Trophoblast cell (in vitro differentiated cells and primary cell): ENCODE measurements around the gene GDF7.

ENCODE experiments used
- DNase-seq, 2 donors: peaks; one replicate each; pipeline ENCODE4 v3.0.0-alpha.2; 2016
- H2AFZ ChIP-seq: 2 replicates; pipeline ENCODE4 v1.6.1; 2013; ENCODE audit warnings: low read length, moderate library complexity, mild to moderate bottlenecking; ENCODE audit not compliant: insufficient read depth, poor library complexity
- H2AK5ac ChIP-seq: 2 replicates; pipeline ENCODE4 v1.6.1; 2013; ENCODE audit warnings: mild to moderate bottlenecking, low read length
- H2BK120ac ChIP-seq: 2 replicates; pipeline ENCODE4 v1.6.1; 2013; ENCODE audit warnings: low read length, mild to moderate bottlenecking, moderate library complexity; ENCODE audit not compliant: insufficient read depth, poor library complexity
- H2BK12ac ChIP-seq: 2 replicates; pipeline ENCODE4 v1.6.1; 2013; ENCODE audit warnings: mild to moderate bottlenecking, low read length, moderate library complexity
- H2BK5ac ChIP-seq: 2 replicates; pipeline ENCODE4 v1.6.1; 2013; ENCODE audit warnings: low read length, low read depth, moderate library complexity, mild to moderate bottlenecking; ENCODE audit not compliant: poor library complexity
- H3K14ac ChIP-seq: 2 replicates; pipeline ENCODE4 v1.6.1; 2013; ENCODE audit warnings: mild to moderate bottlenecking, low read length
- H3K18ac ChIP-seq: 2 replicates; pipeline ENCODE4 v1.6.1; 2013; ENCODE audit warnings: mild to moderate bottlenecking, low read length
- H3K23ac ChIP-seq: 2 replicates; pipeline ENCODE4 v1.6.1; 2013; ENCODE audit warnings: low read length
- H3K27ac ChIP-seq: 2 replicates; pipeline ENCODE4 v1.5.1; 2013; ENCODE audit warnings: low read depth, mild to moderate bottlenecking, inconsistent platforms, low read length, moderate library complexity
- H3K27me3 ChIP-seq: 2 replicates; pipeline ENCODE4 v1.6.1; 2013; ENCODE audit warnings: inconsistent platforms, mild to moderate bottlenecking, low read length, moderate library complexity; ENCODE audit not compliant: insufficient read depth
- H3K36me3 ChIP-seq, 2 experiments: 1 replicate in 1 of 2; 2 replicates in 1 of 2; pipeline ENCODE4 v1.6.1; 2013; ENCODE audit warnings: low read length in 2 of 2, mild to moderate bottlenecking in 2 of 2, moderate library complexity in 1 of 2; ENCODE audit not compliant: insufficient read depth in 2 of 2, control insufficient read depth in 1 of 2
- H3K4ac ChIP-seq: 2 replicates; pipeline ENCODE4 v1.6.1; 2013; ENCODE audit warnings: low read depth, mild to moderate bottlenecking, low read length, moderate library complexity
- H3K4me1 ChIP-seq, 2 experiments: 1 replicate in 1 of 2; 2 replicates in 1 of 2; pipeline ENCODE4 v1.6.1; 2013; ENCODE audit warnings: low read length in 2 of 2, mild to moderate bottlenecking in 2 of 2, moderate library complexity in 1 of 2; ENCODE audit not compliant: insufficient read depth in 2 of 2, control insufficient read depth in 1 of 2
- H3K4me2 ChIP-seq: 2 replicates; pipeline ENCODE4 v1.6.1; 2013; ENCODE audit warnings: inconsistent platforms, mild to moderate bottlenecking, low read length, moderate library complexity
- H3K4me3 ChIP-seq: 2 replicates; pipeline ENCODE4 v1.5.1; 2013; ENCODE audit warnings: mild to moderate bottlenecking, low read depth, low read length, inconsistent platforms
- H3K79me1 ChIP-seq: one replicate; pipeline ENCODE4 v1.6.1; 2013; ENCODE audit warnings: low read length
- H3K79me2 ChIP-seq: 2 replicates; pipeline ENCODE4 v1.6.1; 2013; ENCODE audit warnings: low read length, mild to moderate bottlenecking; ENCODE audit not compliant: control insufficient read depth, insufficient read depth, poor library complexity
- H3K9ac ChIP-seq: 2 replicates; pipeline ENCODE4 v1.6.1; 2013; ENCODE audit warnings: mild to moderate bottlenecking, low read length
- H3K9me3 ChIP-seq: 2 replicates; pipeline ENCODE4 v1.6.1; 2013; ENCODE audit warnings: low read depth, mild to moderate bottlenecking, control low read depth, inconsistent platforms, low read length; ENCODE audit not compliant: insufficient read depth
- H4K12ac ChIP-seq: 2 replicates; pipeline ENCODE4 v1.6.1; 2013; ENCODE audit warnings: low read depth, mild to moderate bottlenecking, low read length, moderate library complexity
- H4K8ac ChIP-seq: 2 replicates; pipeline ENCODE4 v1.6.1; 2013; ENCODE audit warnings: low read depth, mild to moderate bottlenecking, low read length, moderate library complexity
- H4K91ac ChIP-seq: one replicate; pipeline ENCODE4 v1.6.1; 2013; ENCODE audit warnings: low read depth, mild to moderate bottlenecking, low read length, moderate library complexity
- WGBS: extraction: QIAGEN DNeasy Blood & Tissue Kit; methylation state at CpG from one replicate; pipeline ENCODE4 v1.1.7; 2013; ENCODE audit warnings: missing lambda C conversion rate; ENCODE audit not compliant: insufficient read length, insufficient coverage; ENCODE audit errors: extremely low coverage; 5-methylcytosine and 5-hydroxymethylcytosine counted together

GDF7 gene

DNA sequence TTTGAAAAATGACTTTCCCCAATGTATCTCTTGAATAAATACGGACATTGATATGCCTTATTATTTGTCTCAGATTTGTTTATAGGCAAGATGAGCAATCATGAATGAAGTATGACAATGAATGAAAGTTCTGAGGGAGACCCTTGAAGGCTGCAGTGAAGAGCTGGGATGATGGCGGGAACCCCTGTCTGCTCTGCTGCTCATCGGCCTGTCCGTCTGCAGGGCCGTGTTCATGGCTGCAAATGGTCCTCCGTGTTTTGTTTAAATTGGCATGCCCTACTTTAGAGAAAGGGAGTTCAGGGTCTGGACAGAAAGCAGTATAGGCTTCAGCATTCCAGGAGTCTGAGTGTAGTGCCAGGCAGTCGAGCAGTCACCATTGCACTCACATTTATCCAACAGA lies 14.8 kb upstream of the GDF7 start:
- peaks cover 12% of the 10 kb centered on the region for H3K79me1 ChIP-seq
- peaks cover 12 to 22% of the 10 kb centered on the region in 2 experiments for H3K4me1 ChIP-seq
- no peaks in the 10 kb centered on the region for H3K27me3 ChIP-seq
- H3K18ac ChIP-seq, result no peak overlapping the region
- no peak overlapping the region for H4K91ac ChIP-seq
- no peak overlapping the region for H4K8ac ChIP-seq
- H3K9me3 ChIP-seq, result peaks cover 3% of the 10 kb centered on the region
- H3K9ac ChIP-seq, result no peak overlapping the region
- H3K79me2 ChIP-seq, result peaks cover 5% of the 10 kb centered on the region
- H3K4ac ChIP-seq, result no peak overlapping the region
- no peak overlapping the region for H3K14ac ChIP-seq
- no peaks in the 10 kb centered on the region for H3K36me3 ChIP-seq
- H3K4me3 ChIP-seq, result no peak overlapping the region
- no peak overlapping the region for H2AK5ac ChIP-seq
- no peak overlapping the region for H2AFZ ChIP-seq
- no peak overlapping the region for H3K23ac ChIP-seq
- WGBS, result no CpG with 5 or more reads among the region's 7 CpGs
- H2BK12ac ChIP-seq, result no peak overlapping the region
- H2BK5ac ChIP-seq, result no peak overlapping the region
- no peak overlapping the region for H3K27ac ChIP-seq
- no peak overlapping the region for H2BK120ac ChIP-seq
- H4K12ac ChIP-seq, result no peak overlapping the region
- DNase-seq, result no peak
- H3K4me2 ChIP-seq, result no peak overlapping the region

DNA sequence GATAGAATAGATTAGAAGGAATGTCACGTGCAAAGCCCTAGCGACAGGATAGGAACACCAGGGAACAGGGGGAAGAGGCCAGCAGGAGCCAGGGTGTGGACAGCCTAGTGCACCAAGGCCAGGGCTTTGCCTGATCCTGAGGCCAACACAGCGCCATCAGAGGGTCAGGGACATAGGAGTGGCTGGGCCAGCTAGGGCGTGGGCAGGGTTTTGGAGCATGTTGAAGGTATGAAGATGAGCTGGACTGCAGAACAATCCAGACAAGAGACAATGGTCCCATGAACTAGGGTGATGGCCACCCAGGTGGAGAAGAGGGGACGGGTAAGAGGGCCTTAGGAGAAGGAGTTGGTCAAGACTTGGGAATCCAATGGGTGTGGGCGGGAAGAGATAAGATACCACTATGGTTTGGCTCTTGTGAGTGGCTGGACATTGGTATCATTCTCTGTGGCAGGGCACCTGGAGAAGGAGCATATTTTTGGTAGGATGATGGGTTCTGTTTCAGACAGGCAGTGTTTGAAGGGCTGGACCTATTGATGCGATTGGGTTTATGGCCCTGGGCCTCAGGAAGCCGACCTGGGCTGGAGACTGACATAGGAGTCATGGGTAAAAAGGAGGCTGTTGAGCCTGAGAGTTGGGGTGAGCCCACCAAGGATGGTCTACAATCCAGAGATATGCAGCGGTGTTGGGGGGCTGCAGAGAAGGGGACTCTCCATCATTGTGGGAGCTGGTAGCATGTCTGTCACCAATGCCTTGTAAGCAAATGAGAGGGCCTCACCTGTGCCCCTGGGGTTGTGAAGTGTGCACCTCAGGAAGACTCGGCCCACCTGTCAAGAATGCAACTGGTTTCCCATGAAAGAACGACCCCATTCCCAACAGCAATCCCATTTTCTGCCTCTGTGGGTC lies 14.0 kb upstream of the GDF7 start:
- H4K12ac ChIP-seq, result no peak overlapping the region

DNA sequence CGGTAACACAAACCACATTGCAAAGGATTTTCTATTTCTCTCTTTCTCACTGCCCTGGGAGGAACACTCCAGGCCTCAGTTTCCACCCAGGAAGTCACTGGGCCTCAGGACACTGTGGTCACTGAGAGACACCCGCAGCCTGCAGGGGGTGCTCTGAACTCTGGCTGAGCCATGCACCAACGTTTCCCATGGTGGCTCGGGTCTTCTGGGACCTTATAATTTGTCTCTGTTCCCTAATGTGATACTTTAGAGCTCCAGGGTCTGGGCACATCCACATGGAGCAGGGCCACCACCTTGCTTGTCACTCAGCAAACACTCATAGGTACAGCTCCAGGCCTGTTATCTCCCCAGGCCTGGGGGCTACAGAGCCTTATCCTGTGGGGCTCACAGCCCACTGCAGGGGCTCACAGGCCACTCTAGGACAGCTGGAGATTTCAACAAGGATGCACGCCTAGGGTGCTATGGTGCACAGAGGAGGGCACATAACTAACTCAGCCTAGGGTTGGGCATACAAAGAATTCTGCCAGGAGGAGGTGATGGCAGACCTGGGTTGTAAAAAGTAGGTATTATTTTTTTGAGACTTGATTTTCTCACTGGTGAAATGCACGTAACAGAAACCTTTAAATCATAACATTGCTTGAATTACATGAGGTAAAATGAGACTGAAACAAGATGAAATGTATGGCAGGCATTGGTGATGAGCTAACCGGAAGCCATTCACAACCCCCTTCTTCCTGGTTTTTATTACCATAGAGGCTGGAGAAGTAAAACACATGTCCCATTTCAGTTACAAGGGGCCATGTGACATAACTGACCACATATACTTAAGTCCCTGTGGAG lies 13.0 kb upstream of the GDF7 start:
- no peak overlapping the region for H4K91ac ChIP-seq
- no CpG with 5 or more reads among the region's 7 CpGs for whole genome bisulfite sequencing
- H2BK120ac ChIP-seq, result no peak overlapping the region
- H3K4ac ChIP-seq, result no peak overlapping the region
- no peak overlapping the region for H2AFZ ChIP-seq
- no peak overlapping the region for H4K8ac ChIP-seq
- peaks cover 2% of the 10 kb centered on the region for H3K9me3 ChIP-seq
- H3K27ac ChIP-seq, result no peak overlapping the region
- no peaks in the 10 kb centered on the region for H3K27me3 ChIP-seq
- H3K9ac ChIP-seq, result no peak overlapping the region
- H3K4me3 ChIP-seq, result no peak overlapping the region
- no peak for DNase-seq
- H3K79me1 ChIP-seq, result peaks cover 12% of the 10 kb centered on the region
- H3K36me3 ChIP-seq, result no peaks in the 10 kb centered on the region
- H3K4me1 ChIP-seq, result peaks cover 12 to 22% of the 10 kb centered on the region in 2 experiments
- H2AK5ac ChIP-seq, result no peak overlapping the region
- H2BK12ac ChIP-seq, result no peak overlapping the region
- H3K14ac ChIP-seq, result no peak overlapping the region
- no peak overlapping the region for H3K18ac ChIP-seq
- no peak overlapping the region for H4K12ac ChIP-seq
- peaks cover 5% of the 10 kb centered on the region for H3K79me2 ChIP-seq
- H3K23ac ChIP-seq, result no peak overlapping the region
- no peak overlapping the region for H2BK5ac ChIP-seq
- H3K4me2 ChIP-seq, result no peak overlapping the region

More for the DNA sequence above, 14.0 kb upstream of the GDF7 start:
- WGBS, result no CpG with 5 or more reads among the region's 11 CpGs
- no peak overlapping the region for H2BK120ac ChIP-seq
- no peak overlapping the region for H2AFZ ChIP-seq
- H3K4me3 ChIP-seq, result no peak overlapping the region
- peaks cover 2% of the 10 kb centered on the region for H3K9me3 ChIP-seq
- H4K8ac ChIP-seq, result no peak overlapping the region
- H3K27ac ChIP-seq, result no peak overlapping the region
- H3K4me1 ChIP-seq, result peaks cover 12 to 22% of the 10 kb centered on the region in 2 experiments
- peaks cover 5% of the 10 kb centered on the region for H3K79me2 ChIP-seq
- no peak overlapping the region for H3K9ac ChIP-seq
- no peak for DNase-seq
- H3K79me1 ChIP-seq, result peaks cover 12% of the 10 kb centered on the region
- no peaks in the 10 kb centered on the region for H3K36me3 ChIP-seq
- no peak overlapping the region for H2BK5ac ChIP-seq
- no peak overlapping the region for H3K4ac ChIP-seq
- H2BK12ac ChIP-seq, result no peak overlapping the region
- H3K27me3 ChIP-seq, result no peaks in the 10 kb centered on the region
- H3K4me2 ChIP-seq, result no peak overlapping the region
- no peak overlapping the region for H3K23ac ChIP-seq
- no peak overlapping the region for H2AK5ac ChIP-seq
- no peak overlapping the region for H4K91ac ChIP-seq
- H3K14ac ChIP-seq, result no peak overlapping the region
- H3K18ac ChIP-seq, result no peak overlapping the region

DNA sequence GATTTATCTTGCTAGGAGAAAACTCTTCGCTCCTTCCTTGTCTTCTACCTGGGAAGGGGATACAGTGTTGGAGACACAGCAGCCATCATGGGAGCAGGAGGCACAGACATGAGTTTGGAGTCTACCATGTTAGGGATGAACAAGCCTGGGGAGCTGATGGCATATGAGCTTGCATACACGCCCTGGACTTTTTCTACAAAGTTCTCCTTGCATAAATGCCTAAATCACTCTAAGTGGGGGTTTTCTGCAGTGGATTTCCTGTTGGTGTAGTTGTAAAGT lies 12.5 kb upstream of the GDF7 start:
- H3K27me3 ChIP-seq, result no peaks in the 10 kb centered on the region
- H3K4me2 ChIP-seq, result no peak overlapping the region
- no peak overlapping the region for H4K12ac ChIP-seq
- H3K4me1 ChIP-seq, result peaks cover 12 to 21% of the 10 kb centered on the region in 2 experiments
- no peak overlapping the region for H3K18ac ChIP-seq
- DNase-seq, result no peak
- H2BK120ac ChIP-seq, result no peak overlapping the region
- peaks cover 2% of the 10 kb centered on the region for H3K9me3 ChIP-seq
- H3K4ac ChIP-seq, result no peak overlapping the region
- H3K79me1 ChIP-seq, result peaks cover 12% of the 10 kb centered on the region
- H3K23ac ChIP-seq, result no peak overlapping the region
- H2BK5ac ChIP-seq, result no peak overlapping the region
- H3K9ac ChIP-seq, result no peak overlapping the region
- H3K14ac ChIP-seq, result no peak overlapping the region
- no peak overlapping the region for H3K4me3 ChIP-seq
- H2BK12ac ChIP-seq, result no peak overlapping the region
- H3K36me3 ChIP-seq, result no peaks in the 10 kb centered on the region
- peaks cover 5% of the 10 kb centered on the region for H3K79me2 ChIP-seq
- no peak overlapping the region for H2AK5ac ChIP-seq
- no CpG with 5 or more reads among the region's 2 CpGs for WGBS
- no peak overlapping the region for H4K91ac ChIP-seq
- H2AFZ ChIP-seq, result no peak overlapping the region
- H4K8ac ChIP-seq, result no peak overlapping the region
- H3K27ac ChIP-seq, result no peak overlapping the region
